PFSK-1 (cell line): ENCODE results near the gene PRDM15.

Source experiments
- FOXP2 ChIP-seq: optimal IDR thresholded peaks from 2 replicates; pipeline ENCODE3; 2011; ENCODE audit warnings: borderline replicate concordance, control low read depth, inconsistent platforms; ENCODE audit not compliant: insufficient read depth; ENCODE audit errors: extremely low read length, extremely low read depth
- POLR2AphosphoS5 ChIP-seq: IDR thresholded peaks from 2 replicates; pipeline ENCODE4 v1.6.1; 2012; ENCODE audit warnings: low read depth, mild to moderate bottlenecking, control low read depth, low read length, moderate library complexity
- SIN3A ChIP-seq: IDR thresholded peaks from 2 replicates; pipeline ENCODE4 v1.6.1; 2012; ENCODE audit warnings: mild to moderate bottlenecking, low read length, moderate library complexity, borderline replicate concordance; ENCODE audit not compliant: insufficient read depth
- TAF1 ChIP-seq: IDR thresholded peaks from 2 replicates; pipeline ENCODE4 v1.6.1; 2012; ENCODE audit warnings: low read length, control low read depth, borderline replicate concordance; ENCODE audit not compliant: insufficient read depth
- TF ChIP-seq, protein P1 (sequence below), 2 experiments: IDR thresholded peaks; 2 replicates each; pipeline versions ENCODE4 v1.6.1 to v1.8.0; 2011 to 2012; ENCODE audit warnings: low read depth in 2 of 2, low read length in 2 of 2, control low read depth in 1 of 2, inconsistent platforms in 1 of 2, mild to moderate bottlenecking in 1 of 2, moderate library complexity in 1 of 2; ENCODE audit not compliant: insufficient read depth in 1 of 2

PRDM15 gene

DNA sequence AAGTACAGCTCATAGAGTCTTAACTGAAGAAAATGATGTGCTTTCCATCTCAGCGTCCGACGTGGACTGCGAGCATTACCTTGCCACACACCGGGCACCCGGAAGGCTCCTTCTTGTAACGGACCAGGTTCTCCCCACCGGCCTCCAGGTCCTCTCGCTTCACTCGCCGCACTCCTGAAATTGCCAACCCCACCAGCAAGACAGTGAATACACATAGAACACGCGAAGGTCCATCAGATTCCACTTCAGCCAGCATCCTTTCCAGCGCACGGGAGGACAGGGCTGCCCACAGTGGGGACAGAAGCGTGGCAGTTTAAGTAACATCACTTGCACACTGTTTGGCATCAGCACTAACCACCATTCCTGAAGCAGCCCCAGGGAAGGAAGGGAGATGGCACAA, 53.3 kb downstream of the PRDM15 start:
- TF ChIP-seq, protein P1, sequence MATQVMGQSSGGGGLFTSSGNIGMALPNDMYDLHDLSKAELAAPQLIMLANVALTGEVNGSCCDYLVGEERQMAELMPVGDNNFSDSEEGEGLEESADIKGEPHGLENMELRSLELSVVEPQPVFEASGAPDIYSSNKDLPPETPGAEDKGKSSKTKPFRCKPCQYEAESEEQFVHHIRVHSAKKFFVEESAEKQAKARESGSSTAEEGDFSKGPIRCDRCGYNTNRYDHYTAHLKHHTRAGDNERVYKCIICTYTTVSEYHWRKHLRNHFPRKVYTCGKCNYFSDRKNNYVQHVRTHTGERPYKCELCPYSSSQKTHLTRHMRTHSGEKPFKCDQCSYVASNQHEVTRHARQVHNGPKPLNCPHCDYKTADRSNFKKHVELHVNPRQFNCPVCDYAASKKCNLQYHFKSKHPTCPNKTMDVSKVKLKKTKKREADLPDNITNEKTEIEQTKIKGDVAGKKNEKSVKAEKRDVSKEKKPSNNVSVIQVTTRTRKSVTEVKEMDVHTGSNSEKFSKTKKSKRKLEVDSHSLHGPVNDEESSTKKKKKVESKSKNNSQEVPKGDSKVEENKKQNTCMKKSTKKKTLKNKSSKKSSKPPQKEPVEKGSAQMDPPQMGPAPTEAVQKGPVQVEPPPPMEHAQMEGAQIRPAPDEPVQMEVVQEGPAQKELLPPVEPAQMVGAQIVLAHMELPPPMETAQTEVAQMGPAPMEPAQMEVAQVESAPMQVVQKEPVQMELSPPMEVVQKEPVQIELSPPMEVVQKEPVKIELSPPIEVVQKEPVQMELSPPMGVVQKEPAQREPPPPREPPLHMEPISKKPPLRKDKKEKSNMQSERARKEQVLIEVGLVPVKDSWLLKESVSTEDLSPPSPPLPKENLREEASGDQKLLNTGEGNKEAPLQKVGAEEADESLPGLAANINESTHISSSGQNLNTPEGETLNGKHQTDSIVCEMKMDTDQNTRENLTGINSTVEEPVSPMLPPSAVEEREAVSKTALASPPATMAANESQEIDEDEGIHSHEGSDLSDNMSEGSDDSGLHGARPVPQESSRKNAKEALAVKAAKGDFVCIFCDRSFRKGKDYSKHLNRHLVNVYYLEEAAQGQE (IDR thresholded peaks at IDR 0.05; ENCODE audit: insufficient read depth in 1 of 2, low read depth in 2 of 2, low read length in 2 of 2) = no peak
- TF ChIP-seq POLR2AphosphoS5 (no peak), FOXP2 (no peak), SIN3A (no peak), TAF1 (no peak)

GRCh38 chr21:41825216-41825615, 53.9 kb downstream of the PRDM15 start:
- TF ChIP-seq SIN3A (no peak), POLR2AphosphoS5 (no peak), TAF1 (no peak), FOXP2 (no peak)
- TF ChIP-seq, protein P1 (IDR thresholded peaks at IDR 0.05; ENCODE audit: insufficient read depth in 1 of 2, low read depth in 2 of 2, low read length in 2 of 2) = no peak

DNA sequence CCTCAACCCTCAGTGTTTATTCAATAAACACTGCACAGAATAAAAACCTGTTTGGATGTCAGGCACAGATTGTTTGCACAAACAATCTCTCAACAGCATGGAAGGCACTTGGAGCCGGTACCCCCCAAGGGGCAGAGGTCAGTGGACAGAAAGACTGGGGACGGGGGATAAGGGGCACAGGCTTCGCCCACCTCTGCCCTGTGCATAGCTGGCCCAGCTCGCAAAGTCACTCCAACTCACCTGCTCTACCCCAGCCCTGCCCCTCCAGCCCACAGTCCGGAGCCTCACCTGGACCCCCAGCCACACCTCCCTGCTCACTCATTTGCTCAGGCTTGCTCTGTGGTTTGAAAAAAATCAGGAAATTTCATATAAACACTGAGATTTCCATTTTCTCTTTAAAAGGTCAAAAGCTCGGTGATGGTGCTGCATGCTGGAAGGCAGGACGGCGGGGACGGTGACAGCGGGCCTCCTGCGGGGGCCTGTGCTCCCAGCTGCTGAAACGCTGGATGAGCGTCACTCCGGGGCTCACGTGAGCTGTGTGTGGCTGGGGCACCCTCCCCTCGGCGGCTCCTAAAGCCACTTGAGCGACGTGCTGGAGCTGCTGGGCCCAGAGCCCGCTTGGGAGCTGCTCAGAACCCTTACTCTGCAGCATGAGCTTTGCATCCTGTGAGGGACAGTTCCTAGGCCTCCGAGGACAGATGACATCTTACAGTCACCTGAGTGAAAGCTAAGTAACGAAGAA, 54.5 kb downstream of the PRDM15 start:
- TF ChIP-seq TAF1 = no peak
- TF ChIP-seq, protein P1 (IDR thresholded peaks at IDR 0.05; ENCODE audit: insufficient read depth in 1 of 2, low read depth in 2 of 2, low read length in 2 of 2) = no peak
- TF ChIP-seq FOXP2 = no peak
- no peak for TF ChIP-seq SIN3A
- no peak for TF ChIP-seq POLR2AphosphoS5

DNA sequence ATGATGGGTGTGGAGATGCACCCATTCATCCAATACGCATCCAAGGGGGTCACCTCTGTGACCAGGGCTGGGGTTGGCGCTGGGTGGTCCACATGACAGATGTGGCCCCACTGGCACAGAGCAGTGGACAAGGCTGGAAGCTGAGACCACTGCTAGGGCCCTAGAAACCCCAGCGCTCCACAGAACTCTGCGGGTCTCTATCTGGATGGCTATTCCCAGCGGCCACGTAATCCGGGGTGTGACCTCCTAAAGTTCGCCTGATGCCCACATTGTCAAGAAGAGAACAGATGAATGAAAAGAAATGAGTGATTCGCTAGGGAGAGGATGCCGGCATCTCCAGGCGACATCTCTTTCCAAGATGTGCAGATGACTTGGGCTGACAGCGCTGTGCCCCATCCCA, 55.2 kb downstream of the PRDM15 start:
- TF ChIP-seq FOXP2 (no peak), TAF1 (no peak), SIN3A (no peak), POLR2AphosphoS5 (no peak)
- TF ChIP-seq, protein P1 (IDR thresholded peaks at IDR 0.05; ENCODE audit: insufficient read depth in 1 of 2, low read depth in 2 of 2, low read length in 2 of 2) = no peak

DNA sequence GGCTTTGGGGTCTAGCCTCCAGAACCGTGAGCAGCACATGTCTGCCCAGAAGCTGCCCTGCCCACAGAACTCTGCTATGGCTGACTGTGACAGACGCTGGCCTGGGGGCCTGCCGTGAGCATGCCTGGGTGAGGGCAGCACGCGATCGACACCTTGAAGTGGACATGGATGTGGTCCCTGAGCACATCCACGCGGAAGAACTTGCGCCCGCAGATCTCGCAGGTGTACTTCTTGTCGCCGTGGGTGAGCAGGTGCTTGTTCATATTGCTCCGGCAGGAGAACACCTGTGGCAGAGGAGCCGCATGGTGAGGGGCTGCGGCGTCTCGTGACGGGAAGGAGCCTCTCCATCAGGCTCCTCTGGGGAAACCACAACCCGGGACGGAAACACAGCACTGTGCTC, 56.0 kb downstream of the PRDM15 start:
- no peak for TF ChIP-seq SIN3A
- no peak for TF ChIP-seq FOXP2
- TF ChIP-seq, protein P1 (IDR thresholded peaks at IDR 0.05; ENCODE audit: insufficient read depth in 1 of 2, low read depth in 2 of 2, low read length in 2 of 2) = no peak
- no peak for TF ChIP-seq TAF1
- TF ChIP-seq POLR2AphosphoS5 = no peak
